Smooth muscle cell (in vitro differentiated cells): ENCODE results near the gene ONECUT2. TPM values are rescaled to one million over a fixed set of nuclear protein-coding genes. Genes with fewer than 3 reads are reported as not detected.
A peak's percentile ranks its signal among the peaks of the same experiment; 100 is the strongest.

Experiments used
- DNase-seq: peaks from one replicate; lab custom pipeline; 2025; ENCODE audit not compliant: unreplicated experiment; lab: John Stamatoyannopoulos, UW
- H2AFZ ChIP-seq: fragments of 200-600 bp; sonication (generic); 2 replicates; pipeline ENCODE4 v1.6.0; 2016; ENCODE audit warnings: antibody characterized with exemption, low read depth, mild to moderate bottlenecking
- H3F3A ChIP-seq: fragments of 200-600 bp; sonication (generic); 2 replicates; pipeline ENCODE4 v1.6.0; 2017; ENCODE audit warnings: antibody characterized with exemption, low read depth
- H3K27ac ChIP-seq: fragments of 200-600 bp; sonication (generic); 2 replicates; pipeline ENCODE4 v1.5.1; 2016; ENCODE audit warnings: low read depth, mild to moderate bottlenecking
- H3K27me3 ChIP-seq: fragments of 200-600 bp; sonication (generic); 2 replicates; pipeline ENCODE4 v1.6.1; 2016; ENCODE audit warnings: low read depth, mild to moderate bottlenecking
- H3K36me3 ChIP-seq: fragments of 200-600 bp; sonication (generic); 2 replicates; pipeline ENCODE4 v1.5.1; 2016; ENCODE audit warnings: low read depth
- H3K4me1 ChIP-seq: fragments of 200-600 bp; sonication (generic); 2 replicates; pipeline ENCODE4 v1.5.1; 2016; ENCODE audit warnings: low read depth
- H3K4me2 ChIP-seq: fragments of 200-600 bp; sonication (generic); 2 replicates; pipeline ENCODE4 v1.6.0; 2016; ENCODE audit warnings: mild to moderate bottlenecking
- H3K4me3 ChIP-seq: fragments of 200-600 bp; sonication (generic); 2 replicates; pipeline ENCODE4 v1.5.1; 2016; ENCODE audit warnings: mild to moderate bottlenecking
- H3K79me2 ChIP-seq: fragments of 200-600 bp; sonication (generic); 2 replicates; pipeline ENCODE4 v1.6.0; 2016; ENCODE audit warnings: low read depth, mild to moderate bottlenecking
- H3K9ac ChIP-seq: fragments of 200-600 bp; sonication (generic); 2 replicates; pipeline ENCODE4 v1.6.0; 2016; ENCODE audit warnings: low read depth
- H3K9me3 ChIP-seq: fragments of 200-600 bp; sonication (generic); replicated peaks from 2 replicates; pipeline ENCODE4 v1.5.1; 2016; ENCODE audit warnings: low read depth
- H4K20me1 ChIP-seq: fragments of 200-600 bp; sonication (generic); 2 replicates; pipeline ENCODE4 v1.6.0; 2016; ENCODE audit warnings: low read depth
- CTCF ChIP-seq: fragments of 200-600 bp; sonication (generic); IDR thresholded peaks from 2 replicates; pipeline ENCODE4 v1.5.1; 2017; ENCODE audit warnings: borderline replicate concordance, mild to moderate bottlenecking, antibody characterized with exemption; ENCODE audit not compliant: insufficient read depth, poor library complexity, severe bottlenecking
- WGBS: methylation state at CpG from one replicate; pipeline ENCODE4 v1.1.7; 2016; ENCODE audit warnings: low lambda C conversion rate; 5-methylcytosine and 5-hydroxymethylcytosine counted together
- polyA plus RNA-seq: library from polyadenylated mRNA; unstranded; fragments of >200 nt; fragmentation: Nextera tagmentation; extraction: Ambion mirVana; gene quantifications from 2 replicates; pipeline ENCODE4 v1.2.1, GENCODE V29; 2016
- total RNA-seq: library from RNA; depleted of rRNA; stranded (reverse); fragments of >200 nt; gene quantifications from 2 replicates; pipeline ENCODE4 v1.2.3, GENCODE V29; 2014

ONECUT2 gene
- total and polyA plus RNA-seq, 2 experiments from 2014 or later: 0.04 TPM; not detected in 1

- no peak overlapping the region for H2AFZ ChIP-seq
- H3K27me3 ChIP-seq: peaks cover 93% of the 10 kb centered on the region
- no peak for TF ChIP-seq CTCF
- H4K20me1 ChIP-seq: no peaks in the 10 kb centered on the region
- H3F3A ChIP-seq: no peaks in the 10 kb centered on the region
- H3K27ac ChIP-seq: no peak overlapping the region
- peak overlapping the region; percentile 88 for H3K4me2 ChIP-seq
- no peaks in the 10 kb centered on the region for H3K9me3 ChIP-seq
- H3K4me1 ChIP-seq: peaks cover 41% of the 10 kb centered on the region
- no peak overlapping the region for H3K9ac ChIP-seq
- WGBS: 3% methylated on average over 25 of the region's 25 CpGs
- no peaks in the 10 kb centered on the region for H3K79me2 ChIP-seq
- peak overlapping the region; percentile 55 for H3K4me3 ChIP-seq
- H3K36me3 ChIP-seq: no peaks in the 10 kb centered on the region
- DNase-seq: no peak
Observed at GRCh38 chr18:57433934-57434535, 1.1 kb upstream of the ONECUT2 start.

GRCh38 chr18:57435846-57436190, 644 bp downstream of the ONECUT2 start:
- H3F3A ChIP-seq: no peaks in the 10 kb centered on the region
- no peaks in the 10 kb centered on the region for H3K9me3 ChIP-seq
- WGBS: 6% methylated on average over 12 of the region's 44 CpGs
- no peaks in the 10 kb centered on the region for H4K20me1 ChIP-seq
- no peak overlapping the region for H3K4me3 ChIP-seq
- no peak overlapping the region for H3K4me2 ChIP-seq
- no peaks in the 10 kb centered on the region for H3K79me2 ChIP-seq
- H3K9ac ChIP-seq: no peak overlapping the region
- no peak overlapping the region for H3K27ac ChIP-seq
- no peak for DNase-seq
- no peak overlapping the region for H2AFZ ChIP-seq
- H3K4me1 ChIP-seq: peaks cover 28% of the 10 kb centered on the region
- TF ChIP-seq CTCF: no peak
- H3K27me3 ChIP-seq: peaks cover 93% of the 10 kb centered on the region
- H3K36me3 ChIP-seq: no peaks in the 10 kb centered on the region

- no peak overlapping the region for H3K4me2 ChIP-seq
- H3K4me3 ChIP-seq: no peak overlapping the region
- TF ChIP-seq CTCF: no peak
- no peak overlapping the region for H3K9ac ChIP-seq
- H3K27ac ChIP-seq: no peak overlapping the region
- H2AFZ ChIP-seq: no peak overlapping the region
- WGBS: 6% methylated on average over 62 of the region's 62 CpGs
- H4K20me1 ChIP-seq: no peaks in the 10 kb centered on the region
- H3K27me3 ChIP-seq: peaks cover 93% of the 10 kb centered on the region
- no peaks in the 10 kb centered on the region for H3F3A ChIP-seq
- H3K9me3 ChIP-seq: no peaks in the 10 kb centered on the region
- no peak for DNase-seq
- H3K4me1 ChIP-seq: peaks cover 28% of the 10 kb centered on the region
- H3K36me3 ChIP-seq: no peaks in the 10 kb centered on the region
- H3K79me2 ChIP-seq: no peaks in the 10 kb centered on the region
Observed at GRCh38 chr18:57436191-57436964, 1.2 kb downstream of the ONECUT2 start.
